A549 (cell line): ENCODE data around the gene SMG6.

ENCODE experiments used
- BCL3 ChIP-seq: fragments of >200 bp; sonication (Bioruptor Twin); formaldehyde crosslinking; IDR thresholded peaks from 3 replicates; pipeline ENCODE4 v1.6.1; 2016
- CTCF ChIP-seq: fragments of >200 bp; sonication (Bioruptor Twin); formaldehyde crosslinking; IDR thresholded peaks from 3 replicates; pipeline ENCODE4 v1.5.1; 2016
- EHMT2 ChIP-seq: fragments of 200-600 bp; sonication (generic); IDR thresholded peaks from 2 replicates; pipeline ENCODE4 v1.6.1; 2016; ENCODE audit warnings: antibody characterized with exemption, low read depth, mild to moderate bottlenecking, moderate library complexity
- EP300 ChIP-seq, 2 experiments: fragments of >200 bp; sonication (Bioruptor Twin); formaldehyde crosslinking; IDR thresholded peaks; 2 replicates in 1 of 2; 3 replicates in 1 of 2; pipeline ENCODE4 v1.6.1; 2016 to 2017
- FOSB ChIP-seq: fragments of 250-450 bp; sonication (Bioruptor Pico); IDR thresholded peaks from 2 replicates; pipeline ENCODE4 v1.5.0; 2020; ENCODE audit warnings: mild to moderate bottlenecking, moderate library complexity
- HDAC2 ChIP-seq: fragments of 200-600 bp; sonication (generic); IDR thresholded peaks from 2 replicates; pipeline ENCODE4 v1.6.1; 2016
- HOXB5 ChIP-seq: fragments of 250-450 bp; sonication (Bioruptor Pico); IDR thresholded peaks from 2 replicates; pipeline ENCODE4 v1.5.0; 2020; ENCODE audit warnings: mild to moderate bottlenecking, moderate library complexity
- JUN ChIP-seq, 2 experiments: fragments of >200 bp; sonication (Bioruptor Twin); formaldehyde crosslinking; IDR thresholded peaks; 2 replicates in 1 of 2; 3 replicates in 1 of 2; pipeline ENCODE4 v1.6.1; 2016 to 2017
- JUNB ChIP-seq: fragments of >200 bp; sonication (Bioruptor Twin); formaldehyde crosslinking; IDR thresholded peaks from 2 replicates; pipeline ENCODE4 v1.6.1; 2016
- MAX ChIP-seq: IDR thresholded peaks from 2 replicates; pipeline ENCODE4 v1.6.1; 2012
- MYC ChIP-seq: IDR thresholded peaks from 2 replicates; pipeline ENCODE4 v1.6.1; 2012; ENCODE audit warnings: mild to moderate bottlenecking, inconsistent platforms, low read length, improper control_type of control experiment, borderline replicate concordance
- NR3C1 ChIP-seq: fragments of >200 bp; sonication (Bioruptor Twin); formaldehyde crosslinking; IDR thresholded peaks from 3 replicates; pipeline ENCODE4 v1.6.1; 2017
- PBX3 ChIP-seq: IDR thresholded peaks from 2 replicates; pipeline ENCODE4 v1.6.1; 2012
- RFX5 ChIP-seq: fragments of 450-650 bp; IDR thresholded peaks from 2 replicates; pipeline ENCODE4 v1.7.1; 2014; ENCODE audit warnings: antibody characterized with exemption, mild to moderate bottlenecking, moderate library complexity

GRCh38 chr17:2016494-2016893 lies 287.1 kb downstream of the SMG6 start:
- TF ChIP-seq MYC: no peak
- TF ChIP-seq NR3C1: no peak
- TF ChIP-seq MAX: no peak
- TF ChIP-seq RFX5: no peak
- TF ChIP-seq HOXB5 (CRISPR knock-in tag): no peak
- no peak for TF ChIP-seq JUNB
- no peak for TF ChIP-seq CTCF
- no peak for TF ChIP-seq BCL3
- TF ChIP-seq HDAC2: no peak
- no peak for TF ChIP-seq EP300 (IDR thresholded peaks at IDR 0.05)
- no peak for TF ChIP-seq JUN (IDR thresholded peaks at IDR 0.05)
- TF ChIP-seq FOSB: no peak
- TF ChIP-seq PBX3: no peak
- no peak for TF ChIP-seq EHMT2
